Measurements from ENCODE around the gene NRBP1. TPM values are rescaled to one million over a fixed set of nuclear protein-coding genes. Genes with fewer than 3 reads are reported as not detected.
A peak's percentile ranks its signal among the peaks of the same experiment; 100 is the strongest.

The NRBP1 gene
- total RNA-seq, 1 experiment from 2014 or later = 66.6 TPM

- H3K9me3 ChIP-seq (ENCODE audit: low read length) = no peaks in the 10 kb centered on the region
- CTCF ChIA-PET = no interaction called here
- ATAC-seq = no peak
- TF ChIP-seq EZH2 (IDR thresholded peaks at IDR 0.05; ENCODE audit: low read length, unreplicated experiment) = no peak
- POLR2A ChIA-PET (ENCODE audit: unreplicated experiment) = interaction anchor here (0.6 kb wide), 1 partner anchor 56 kb away, joined by 6 read pairs; no protein-coding TSS in a partner anchor
- no peak overlapping the region for H3K4me3 ChIP-seq (ENCODE audit: low read length)
- DNase-seq = no peak
- intact Hi-C loops (cut with micrococcal nuclease) = loop anchor here (10.0 kb wide), 1 partner anchor 254 kb away; no protein-coding TSS in a partner anchor
- H4K20me1 ChIP-seq (ENCODE audit: low read length) = peaks cover 32% of the 10 kb centered on the region
- peaks cover 10% of the 10 kb centered on the region; the same call in 1 of the 2 replicates for H3K36me3 ChIP-seq (ENCODE audit: low read depth, low read length)
- no TSS peak for BruUV-seq (replicated peaks)
- H3K27me3 ChIP-seq (ENCODE audit: low read length) = no peaks in the 10 kb centered on the region
- no peak overlapping the region for H3K27ac ChIP-seq (ENCODE audit: low read length)
- H2AFZ ChIP-seq (ENCODE audit: low read length) = no peak overlapping the region
- no peak overlapping the region for H3K4me2 ChIP-seq (ENCODE audit: low read length)
- H3K9me2 ChIP-seq (replicated peaks; ENCODE audit: low read length) = no peaks in the 10 kb centered on the region
- no peaks in the 10 kb centered on the region for H3K4me1 ChIP-seq (ENCODE audit: insufficient read depth, low read length)
- no peak overlapping the region for H3K9ac ChIP-seq (ENCODE audit: low read length)
- no peaks in the 10 kb centered on the region for H3F3A ChIP-seq (ENCODE audit: low read length, unreplicated experiment)
- H3K79me2 ChIP-seq (ENCODE audit: low read length) = peaks cover 99% of the 10 kb centered on the region
Measured at GRCh38 chr2:27400348-27401135, 27.9 kb upstream of the NRBP1 start.

GRCh38 chr2:27407798-27408491 lies 20.5 kb upstream of the NRBP1 start:
- no peaks in the 10 kb centered on the region for H3F3A ChIP-seq (ENCODE audit: low read length, unreplicated experiment)
- intact Hi-C loops (cut with micrococcal nuclease) = loop anchor here (1.0 to 10.0 kb wide), 3 partner anchors 221 to 275 kb away; partner anchors contain the start of genes CCDC121 and GPN1
- ChIA-PET POLR2A (ENCODE audit: unreplicated experiment) (interaction anchor here (0.6 to 0.7 kb wide), 2 partner anchors 21 to 163 kb away, joined by 4 to 6 read pairs; partner anchors contain the start of gene NRBP1), CTCF (interaction anchor here (0.6 to 1.0 kb wide), 2 partner anchors 22 to 48 kb away, joined by 3 to 5 read pairs; no protein-coding TSS in a partner anchor)
- no peak overlapping the region for H3K27ac ChIP-seq (ENCODE audit: low read length)
- peak overlapping the region; percentile 96 for H3K4me2 ChIP-seq (ENCODE audit: low read length)
- TF ChIP-seq EZH2phosphoT487 (IDR thresholded peaks at IDR 0.05; ENCODE audit: borderline replicate concordance, low read length) = no peak
- TF ChIP-seq CTCF (conservative IDR thresholded peaks at IDR 0.05; ENCODE audit: low read depth, low read length) = peak; percentile 71
- H3K4me1 ChIP-seq (ENCODE audit: insufficient read depth, low read length) = peaks cover 21% of the 10 kb centered on the region; the same call in 1 of the 2 replicates
- peak overlapping the region; percentile 77 for H3K4me3 ChIP-seq (ENCODE audit: low read length)
- no TSS peak for BruUV-seq (replicated peaks)
- H3K27me3 ChIP-seq (ENCODE audit: low read length) = no peaks in the 10 kb centered on the region
- DNase-seq (peak; percentile 72), ATAC-seq (no peak)
- no peak overlapping the region for H2AFZ ChIP-seq (ENCODE audit: low read length)
- peaks cover 64% of the 10 kb centered on the region for H3K79me2 ChIP-seq (ENCODE audit: low read length)
- no peaks in the 10 kb centered on the region for H3K9me3 ChIP-seq (ENCODE audit: low read length)
- H3K36me3 ChIP-seq (ENCODE audit: low read depth, low read length) = peaks cover 3% of the 10 kb centered on the region; the same call in 1 of the 2 replicates
- H3K9me2 ChIP-seq (replicated peaks; ENCODE audit: low read length) = no peaks in the 10 kb centered on the region
- H4K20me1 ChIP-seq (ENCODE audit: low read length) = peaks cover 27% of the 10 kb centered on the region
- peak overlapping the region; percentile 91 for H3K9ac ChIP-seq (ENCODE audit: low read length)

- Histone ChIP-seq H3K9ac (ENCODE audit: low read length) (peak overlapping the region; percentile 91), H3K9me3 (ENCODE audit: low read length) (no peaks in the 10 kb centered on the region), H3F3A (ENCODE audit: low read length, unreplicated experiment) (no peaks in the 10 kb centered on the region), H3K4me1 (ENCODE audit: insufficient read depth, low read length) (peaks cover 21% of the 10 kb centered on the region; the same call in 1 of the 2 replicates), H3K27ac (ENCODE audit: low read length) (peak overlapping the region; percentile 50), H3K4me3 (ENCODE audit: low read length) (peak overlapping the region; percentile 77), H3K27me3 (ENCODE audit: low read length) (no peaks in the 10 kb centered on the region), H3K79me2 (ENCODE audit: low read length) (peaks cover 56% of the 10 kb centered on the region), H3K9me2 (replicated peaks; ENCODE audit: low read length) (no peaks in the 10 kb centered on the region), H2AFZ (ENCODE audit: low read length) (peak overlapping the region; percentile 82), H4K20me1 (ENCODE audit: low read length) (peaks cover 27% of the 10 kb centered on the region), H3K36me3 (ENCODE audit: low read depth, low read length) (peaks cover 3% of the 10 kb centered on the region; the same call in 1 of the 2 replicates), H3K4me2 (ENCODE audit: low read length) (peak overlapping the region; percentile 96)
- DNase-seq (peak; percentile 14), ATAC-seq (peak; percentile 50)
- ChIA-PET CTCF (interaction anchor here (1.0 kb wide), 2 partner anchors 22 to 281 kb away, joined by 3 read pairs; no protein-coding TSS in a partner anchor), POLR2A (ENCODE audit: unreplicated experiment) (interaction anchor here (0.5 to 0.6 kb wide), 3 partner anchors 39 to 273 kb away, joined by 5 to 10 read pairs (median 7); partner anchors contain the start of genes EIF2B4 and SNX17)
- intact Hi-C loops (cut with micrococcal nuclease) = loop anchor here (1.0 to 10.0 kb wide), 4 partner anchors 20 to 275 kb away; partner anchors contain the start of genes CCDC121, GPN1 and NRBP1
- no TSS peak for BruUV-seq (replicated peaks)
- TF ChIP-seq EZH2 (IDR thresholded peaks at IDR 0.05; ENCODE audit: low read length, unreplicated experiment) = no peak
- no peak for TF ChIP-seq CTCF (conservative IDR thresholded peaks at IDR 0.05; ENCODE audit: low read depth, low read length)
- no peak for TF ChIP-seq EZH2phosphoT487 (IDR thresholded peaks at IDR 0.05; ENCODE audit: borderline replicate concordance, low read length)
Measured at GRCh38 chr2:27408601-27409320, 19.7 kb upstream of the NRBP1 start.

Measured in PC-3 (cell line).